Parathyroid adenoma (tissue), 2 donors: ENCODE measurements around the gene IL12B.

Source experiments
- H2AFZ ChIP-seq: fragments of 300-600 bp; sonication (generic); one replicate; pipeline ENCODE4 v1.7.0; 2017; ENCODE audit warnings: antibody characterized with exemption, mild to moderate bottlenecking
- H3K27ac ChIP-seq: fragments of 300-600 bp; sonication (generic); one replicate; pipeline ENCODE4 v1.7.0; 2017
- H3K27me3 ChIP-seq: fragments of 300-600 bp; sonication (generic); one replicate; pipeline ENCODE4 v1.7.0; 2017; ENCODE audit warnings: low read length; ENCODE audit not compliant: control insufficient read depth, insufficient read depth
- H3K36me3 ChIP-seq: fragments of 300-600 bp; sonication (generic); one replicate; pipeline ENCODE4 v1.7.0; 2017; ENCODE audit warnings: low read length; ENCODE audit not compliant: control insufficient read depth, insufficient read depth
- H3K4me1 ChIP-seq: fragments of 300-600 bp; sonication (generic); one replicate; pipeline ENCODE4 v1.7.0; 2017; ENCODE audit warnings: control low read depth
- H3K4me2 ChIP-seq: fragments of 300-600 bp; sonication (generic); one replicate; pipeline ENCODE4 v1.7.0; 2017; ENCODE audit warnings: low read length
- H3K4me3 ChIP-seq: fragments of 300-600 bp; sonication (generic); one replicate; pipeline ENCODE4 v1.7.0; 2017; ENCODE audit warnings: low read depth, low read length
- H3K79me2 ChIP-seq: fragments of 300-600 bp; sonication (generic); one replicate; pipeline ENCODE4 v1.7.0; 2017; ENCODE audit warnings: control low read depth
- H3K9ac ChIP-seq: fragments of 300-600 bp; sonication (generic); one replicate; pipeline ENCODE4 v1.7.0; 2017; ENCODE audit warnings: mild to moderate bottlenecking
- H3K9me3 ChIP-seq: fragments of 300-600 bp; sonication (generic); one replicate; pipeline ENCODE4 v1.7.0; 2017; ENCODE audit warnings: low read length; ENCODE audit not compliant: control insufficient read depth
- CTCF ChIP-seq: fragments of 300-600 bp; sonication (generic); IDR thresholded peaks from one replicate; pipeline ENCODE4 v1.7.0; 2017; ENCODE audit warnings: antibody characterized with exemption, mild to moderate bottlenecking
- donor health status: primary hyperparathyroidism.

The IL12B gene

GRCh38 chr5:159316519-159317383 is 13.5 kb downstream of the IL12B start:
- Histone ChIP-seq H3K9ac (no peak overlapping the region), H3K4me3 (no peak overlapping the region), H3K4me1 (no peaks in the 10 kb centered on the region), H3K27ac (no peak overlapping the region), H3K4me2 (no peak overlapping the region), H3K9me3 (no peaks in the 10 kb centered on the region), H3K79me2 (no peaks in the 10 kb centered on the region), H3K27me3 (no peaks in the 10 kb centered on the region), H3K36me3 (no peaks in the 10 kb centered on the region), H2AFZ (no peak overlapping the region)
- peak; percentile 43 for TF ChIP-seq CTCF

GRCh38 chr5:159313197-159313596 is 17.1 kb downstream of the IL12B start:
- Histone ChIP-seq H3K9me3 (no peaks in the 10 kb centered on the region), H3K79me2 (no peaks in the 10 kb centered on the region), H2AFZ (no peak overlapping the region), H3K27me3 (no peaks in the 10 kb centered on the region), H3K27ac (no peak overlapping the region), H3K4me1 (peaks cover 4% of the 10 kb centered on the region), H3K36me3 (no peaks in the 10 kb centered on the region), H3K4me3 (no peak overlapping the region), H3K4me2 (no peak overlapping the region), H3K9ac (no peak overlapping the region)
- no peak for TF ChIP-seq CTCF

GRCh38 chr5:159311063-159311462 is 19.2 kb downstream of the IL12B start:
- Histone ChIP-seq H3K4me1 (peaks cover 4% of the 10 kb centered on the region), H2AFZ (peak overlapping the region; percentile 89), H3K27ac (no peak overlapping the region), H3K9me3 (no peaks in the 10 kb centered on the region), H3K79me2 (no peaks in the 10 kb centered on the region), H3K4me2 (peak overlapping the region; percentile 30), H3K4me3 (peak overlapping the region; percentile 40), H3K36me3 (no peaks in the 10 kb centered on the region), H3K9ac (no peak overlapping the region), H3K27me3 (no peaks in the 10 kb centered on the region)
- TF ChIP-seq CTCF = no peak

GRCh38 chr5:159310511-159310910 is 19.8 kb downstream of the IL12B start:
- Histone ChIP-seq H3K4me1 (peaks cover 4% of the 10 kb centered on the region), H3K9ac (no peak overlapping the region), H3K4me2 (peak overlapping the region; percentile 30), H3K36me3 (no peaks in the 10 kb centered on the region), H3K27me3 (no peaks in the 10 kb centered on the region), H3K79me2 (no peaks in the 10 kb centered on the region), H3K27ac (no peak overlapping the region), H3K9me3 (no peaks in the 10 kb centered on the region), H2AFZ (peak overlapping the region; percentile 89), H3K4me3 (peak overlapping the region; percentile 40)
- no peak for TF ChIP-seq CTCF
